GM21529 (cell line): ENCODE measurements around the gene GLP1R.
"Not testable (repeated sequence)": the region's sequence is repeated elsewhere in the genome, so short reads cannot be mapped to it uniquely, and the experiment has no call there.

ENCODE experiments used
- ATAC-seq: cut with Tn5 transposase; IDR thresholded peaks from one replicate; pipeline ENCODE4 v1.9.1; 2021; ENCODE audit not compliant: unreplicated experiment

GLP1R gene

DNA sequence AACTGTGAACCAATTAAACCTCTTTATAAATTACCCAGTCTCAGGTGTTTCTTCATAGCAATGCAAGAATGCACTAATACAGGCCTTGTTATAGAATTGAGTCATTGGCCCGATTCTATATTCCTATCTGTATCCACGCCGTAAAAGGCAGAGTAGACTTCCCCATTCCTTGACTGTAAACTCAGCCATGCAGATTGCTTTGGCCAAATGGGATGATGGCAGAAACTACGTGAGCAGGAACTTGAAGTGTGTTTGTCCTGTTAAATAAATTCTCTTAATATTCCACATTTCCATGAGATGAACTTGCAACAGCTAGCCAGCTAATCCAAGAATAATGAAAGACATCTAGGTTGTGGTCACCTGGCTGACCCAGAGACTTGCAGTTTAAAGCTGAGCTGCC lies 70.3 kb downstream of the GLP1R start:
- no peak for ATAC-seq

GRCh38 chr6:39124114-39124513 lies 75.5 kb downstream of the GLP1R start:
- ATAC-seq, result no peak

DNA sequence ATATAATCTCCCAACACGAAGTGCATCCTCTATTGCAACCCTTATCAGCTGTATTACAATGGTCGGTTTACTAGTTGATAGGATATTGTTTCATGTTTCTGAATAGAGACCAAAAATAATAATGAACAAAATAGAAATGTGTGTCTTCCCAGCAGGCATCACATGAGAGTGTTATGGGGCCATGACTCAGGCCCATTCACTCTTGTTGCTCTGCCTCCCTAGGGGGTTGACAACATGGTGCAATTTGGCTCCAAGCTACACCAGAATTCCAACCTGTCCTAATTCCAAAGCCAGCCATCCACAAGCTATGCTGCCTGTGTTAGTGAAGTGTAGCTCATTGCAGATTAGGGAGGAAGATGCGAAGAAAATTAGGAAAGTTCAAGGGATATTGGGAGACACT lies 79.5 kb downstream of the GLP1R start:
- ATAC-seq, result no peak

DNA sequence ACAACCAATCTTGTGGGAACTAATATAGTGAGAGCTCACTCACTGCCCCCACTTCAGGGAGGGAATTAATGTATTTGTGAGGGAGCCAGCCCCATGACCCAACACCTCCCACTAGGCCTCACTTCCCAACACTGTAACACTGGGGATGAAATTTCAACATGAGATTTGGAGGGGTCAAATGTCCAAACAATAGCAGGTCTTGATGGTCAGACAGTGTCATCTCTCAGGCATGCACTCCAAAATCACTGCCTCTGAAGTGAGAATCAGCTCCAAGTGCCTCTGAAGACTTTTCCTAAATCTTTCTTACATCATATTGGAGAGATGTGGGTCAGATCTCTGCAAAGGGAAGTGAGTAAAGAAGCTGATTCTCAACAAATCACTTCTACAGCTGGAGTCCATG lies 80.3 kb downstream of the GLP1R start:
- ATAC-seq, result no peak

DNA sequence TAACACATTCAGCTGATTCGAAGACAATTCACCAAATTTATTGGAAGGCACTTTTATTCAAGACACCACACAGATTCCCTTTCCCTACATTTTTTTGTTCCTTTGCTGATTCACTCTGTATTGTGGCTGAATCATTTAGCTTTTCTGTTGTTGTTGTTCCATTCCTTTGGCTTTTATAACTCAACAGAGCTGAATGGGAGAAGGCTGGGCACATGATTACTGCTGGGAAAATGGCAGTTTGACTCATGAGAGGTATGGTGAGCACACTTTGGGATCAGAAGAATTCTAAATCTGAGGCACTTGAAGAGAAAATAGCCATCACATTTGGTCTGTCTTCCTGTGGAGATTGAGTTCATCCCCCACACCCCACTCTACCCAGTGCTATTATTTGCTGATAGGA lies 82.1 kb downstream of the GLP1R start:
- ATAC-seq, result no peak

DNA sequence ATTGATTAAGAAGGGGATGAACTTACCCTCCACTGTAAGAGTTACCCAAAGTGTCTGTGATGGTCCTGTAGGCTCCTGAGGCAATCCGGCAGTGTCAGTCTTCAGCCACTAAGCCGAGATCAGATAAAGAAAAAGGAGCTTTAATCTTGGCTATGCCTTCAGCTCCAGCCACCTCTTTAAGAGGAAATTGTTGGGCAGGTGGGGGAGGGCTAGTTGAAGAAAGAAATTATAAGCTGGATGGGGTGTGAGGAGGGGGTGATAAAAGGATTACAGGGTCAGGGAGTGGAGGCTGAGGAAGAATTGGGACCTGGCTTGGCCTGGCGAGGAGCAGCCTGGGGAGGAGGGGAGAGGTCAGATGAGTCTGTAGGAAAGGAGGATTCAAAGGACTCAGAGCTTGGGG lies 86.2 kb downstream of the GLP1R start:
- not testable (repeated sequence) for ATAC-seq

- not testable (repeated sequence) for ATAC-seq
These were observed 87.6 kb downstream of the GLP1R start for GRCh38 chr6:39136207-39136606.

GRCh38 chr6:39137245-39137644 lies 88.7 kb downstream of the GLP1R start:
- no peak for ATAC-seq
